ENCODE measurements around the gene LRRC4C. TPM values are rescaled to one million over a fixed set of nuclear protein-coding genes. Genes with fewer than 3 reads are reported as not detected.

The LRRC4C gene
- polyA plus RNA-seq, 1 experiment = 0.02 TPM

DNA sequence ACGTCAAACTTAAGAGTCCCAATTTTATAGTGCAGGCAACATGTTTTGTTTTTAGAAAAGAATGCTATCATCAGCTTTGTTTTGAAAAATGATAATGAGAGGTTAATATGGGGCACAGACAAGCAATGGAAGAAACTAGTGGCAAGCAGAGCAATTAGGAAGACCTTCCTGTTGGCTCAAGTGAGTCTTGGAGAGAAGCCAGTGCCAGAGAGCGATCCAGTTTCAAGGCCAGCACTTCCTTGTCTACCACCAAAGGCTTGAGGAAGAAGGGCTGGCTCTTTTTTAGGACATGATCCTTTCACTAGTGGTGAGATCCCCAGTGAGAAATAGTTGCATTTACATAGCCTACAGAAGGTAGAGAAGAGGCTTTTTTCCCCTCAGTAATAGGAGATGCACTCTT is 1340.7 kb downstream of the LRRC4C start:
- ChIA-PET CTCF (no interaction called here), POLR2A (no interaction called here)
- no peak overlapping the region for H3K27ac ChIP-seq (ENCODE audit: low read depth, low read length)

DNA sequence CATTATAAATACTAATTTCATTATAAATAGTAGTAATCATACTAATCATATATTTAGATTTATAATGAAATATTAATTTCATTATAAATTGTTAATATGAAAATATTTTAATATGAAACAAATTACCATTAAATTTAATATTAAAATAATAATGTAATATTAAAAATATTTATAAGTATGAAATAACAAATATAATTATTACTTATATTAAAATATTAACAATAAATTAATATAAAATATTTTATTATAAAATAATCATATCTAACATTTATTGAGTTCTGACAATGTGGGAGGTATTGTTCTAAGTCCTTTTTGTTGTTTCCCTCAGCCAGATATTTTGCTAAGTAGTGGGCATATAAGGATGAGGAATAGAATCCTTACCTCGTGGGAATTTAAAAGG is 1341.4 kb downstream of the LRRC4C start:
- H3K27ac ChIP-seq (ENCODE audit: low read depth, low read length) = no peak overlapping the region
- no peaks in the 10 kb centered on the region for H3K27me3 ChIP-seq (ENCODE audit: control insufficient read depth, insufficient read depth, low read length)
- no peak for DNase-seq (ENCODE audit: low read depth, low spot score)
- H3K9me3 ChIP-seq (ENCODE audit: control insufficient read depth, insufficient read depth, low read length) = peaks cover 6% of the 10 kb centered on the region; the same call in 1 of the 2 replicates
- no peak overlapping the region for H3K4me3 ChIP-seq (ENCODE audit: low read depth, low read length)
- TF ChIP-seq, protein P1, sequence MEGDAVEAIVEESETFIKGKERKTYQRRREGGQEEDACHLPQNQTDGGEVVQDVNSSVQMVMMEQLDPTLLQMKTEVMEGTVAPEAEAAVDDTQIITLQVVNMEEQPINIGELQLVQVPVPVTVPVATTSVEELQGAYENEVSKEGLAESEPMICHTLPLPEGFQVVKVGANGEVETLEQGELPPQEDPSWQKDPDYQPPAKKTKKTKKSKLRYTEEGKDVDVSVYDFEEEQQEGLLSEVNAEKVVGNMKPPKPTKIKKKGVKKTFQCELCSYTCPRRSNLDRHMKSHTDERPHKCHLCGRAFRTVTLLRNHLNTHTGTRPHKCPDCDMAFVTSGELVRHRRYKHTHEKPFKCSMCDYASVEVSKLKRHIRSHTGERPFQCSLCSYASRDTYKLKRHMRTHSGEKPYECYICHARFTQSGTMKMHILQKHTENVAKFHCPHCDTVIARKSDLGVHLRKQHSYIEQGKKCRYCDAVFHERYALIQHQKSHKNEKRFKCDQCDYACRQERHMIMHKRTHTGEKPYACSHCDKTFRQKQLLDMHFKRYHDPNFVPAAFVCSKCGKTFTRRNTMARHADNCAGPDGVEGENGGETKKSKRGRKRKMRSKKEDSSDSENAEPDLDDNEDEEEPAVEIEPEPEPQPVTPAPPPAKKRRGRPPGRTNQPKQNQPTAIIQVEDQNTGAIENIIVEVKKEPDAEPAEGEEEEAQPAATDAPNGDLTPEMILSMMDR (IDR thresholded peaks at IDR 0.05; ENCODE audit: low read depth, low read length) = no peak
- ChIA-PET POLR2A (no interaction called here), CTCF (no interaction called here)

More for the DNA sequence above, 1340.7 kb downstream of the LRRC4C start:
- Histone ChIP-seq H3K27me3 (ENCODE audit: control insufficient read depth, insufficient read depth, low read length) (no peaks in the 10 kb centered on the region), H3K9me3 (ENCODE audit: control insufficient read depth, insufficient read depth, low read length) (peaks cover 6% of the 10 kb centered on the region; the same call in 1 of the 2 replicates), H3K4me3 (ENCODE audit: low read depth, low read length) (no peak overlapping the region)
- TF ChIP-seq, protein P1 (IDR thresholded peaks at IDR 0.05; ENCODE audit: low read depth, low read length) = no peak
- no peak for DNase-seq (ENCODE audit: low read depth, low spot score)

DNA sequence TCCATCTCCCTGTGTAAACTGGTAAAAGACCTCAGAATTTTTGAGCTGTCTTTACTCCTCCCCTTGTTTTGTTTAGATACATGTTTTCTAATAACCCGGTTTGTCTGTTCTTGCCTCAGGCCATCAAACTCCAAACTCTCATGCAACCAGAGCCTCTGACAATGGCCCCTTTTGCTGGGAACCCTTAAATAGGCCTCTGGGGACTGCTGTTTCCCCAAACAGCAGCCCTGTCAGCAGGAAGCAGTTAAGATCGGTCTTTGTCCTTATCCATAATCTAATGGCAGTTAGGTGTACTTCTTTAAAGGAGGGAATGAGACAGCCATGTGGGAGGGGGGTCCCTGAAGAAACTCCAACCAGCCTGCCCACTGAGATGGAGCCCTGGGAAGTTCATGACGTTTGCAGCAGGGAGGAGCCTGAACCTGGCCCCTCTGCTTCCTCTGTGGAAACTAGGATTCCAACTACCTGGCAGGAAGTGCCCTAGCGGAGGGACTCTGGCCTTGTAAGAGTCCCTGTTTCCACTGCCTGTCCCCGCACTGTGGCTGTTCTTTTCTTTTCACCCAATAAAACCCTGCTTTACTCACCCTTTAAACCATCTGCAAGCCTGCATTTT is 1354.4 kb downstream of the LRRC4C start:
- ChIA-PET CTCF (no interaction called here), POLR2A (no interaction called here)
- TF ChIP-seq, protein P1 (IDR thresholded peaks at IDR 0.05; ENCODE audit: low read depth, low read length) = no peak
- DNase-seq (ENCODE audit: low read depth, low spot score) = no peak
- H3K4me3 ChIP-seq (ENCODE audit: low read depth, low read length) = no peak overlapping the region
- no peaks in the 10 kb centered on the region for H3K27me3 ChIP-seq (ENCODE audit: control insufficient read depth, insufficient read depth, low read length)
- H3K9me3 ChIP-seq (ENCODE audit: control insufficient read depth, insufficient read depth, low read length) = peaks cover 5% of the 10 kb centered on the region
- H3K27ac ChIP-seq (ENCODE audit: low read depth, low read length) = no peak overlapping the region

DNA sequence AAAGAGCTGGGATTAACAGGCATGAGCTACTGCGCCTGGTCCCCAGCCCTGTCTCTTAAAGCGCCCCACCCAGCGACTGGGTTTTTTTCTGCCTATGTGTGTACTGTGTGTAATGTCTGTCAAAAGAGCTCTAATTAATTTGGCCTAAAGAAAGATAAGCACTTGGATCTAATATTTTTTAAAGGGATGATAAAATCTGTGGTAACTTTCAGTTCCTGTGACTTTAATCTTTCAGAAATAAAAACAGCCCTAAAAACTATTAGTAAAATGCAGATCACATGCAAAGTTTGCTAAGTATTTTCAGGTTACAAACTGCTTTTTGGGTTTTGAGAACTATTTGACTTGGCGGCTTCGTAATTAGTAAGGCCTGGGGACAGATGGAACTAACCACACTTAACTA is 1358.7 kb downstream of the LRRC4C start:
- ChIA-PET CTCF (no interaction called here), POLR2A (no interaction called here)
- Histone ChIP-seq H3K27ac (ENCODE audit: low read depth, low read length) (no peak overlapping the region), H3K27me3 (ENCODE audit: control insufficient read depth, insufficient read depth, low read length) (no peaks in the 10 kb centered on the region), H3K4me3 (ENCODE audit: low read depth, low read length) (no peak overlapping the region), H3K9me3 (ENCODE audit: control insufficient read depth, insufficient read depth, low read length) (peaks cover 9% of the 10 kb centered on the region)
- no peak for DNase-seq (ENCODE audit: low read depth, low spot score)
- TF ChIP-seq, protein P1 (IDR thresholded peaks at IDR 0.05; ENCODE audit: low read depth, low read length) = no peak

DNA sequence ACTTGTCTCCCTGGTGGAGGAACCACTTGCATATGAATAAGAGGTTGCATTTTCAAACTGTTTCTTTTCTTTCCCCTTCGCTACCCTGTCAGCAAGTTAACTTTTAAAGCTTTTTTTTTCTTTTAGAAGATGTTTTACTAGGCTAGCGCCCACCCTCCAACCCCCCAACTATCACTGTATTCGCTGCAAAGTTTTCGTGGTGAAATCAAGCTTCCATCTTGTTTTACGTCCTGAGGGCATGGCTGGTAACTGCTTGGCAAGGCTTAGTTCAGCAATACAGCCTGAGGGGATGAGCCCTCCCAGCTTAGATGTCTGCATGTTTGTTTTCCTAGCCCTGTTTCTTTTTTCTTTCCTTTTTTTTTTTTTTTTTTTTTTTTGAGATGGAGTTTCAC is 1359.3 kb downstream of the LRRC4C start:
- H3K9me3 ChIP-seq (ENCODE audit: control insufficient read depth, insufficient read depth, low read length) = peaks cover 8% of the 10 kb centered on the region
- no peak overlapping the region for H3K27ac ChIP-seq (ENCODE audit: low read depth, low read length)
- POLR2A ChIA-PET = no interaction called here
- CTCF ChIA-PET = no interaction called here
- no peak overlapping the region for H3K4me3 ChIP-seq (ENCODE audit: low read depth, low read length)
- H3K27me3 ChIP-seq (ENCODE audit: control insufficient read depth, insufficient read depth, low read length) = no peaks in the 10 kb centered on the region
- DNase-seq (ENCODE audit: low read depth, low spot score) = no peak
- TF ChIP-seq, protein P1 (IDR thresholded peaks at IDR 0.05; ENCODE audit: low read depth, low read length) = no peak

Data from AG04450 (cell line).